Activated T-cell treated with anti-CD3 and anti-CD28 coated beads, Interleukin-2, amount 50 U/mL, for 4 hours (primary cell): Measurements from ENCODE around the gene SELPLG. TPM values are rescaled to one million over a fixed set of nuclear protein-coding genes. Genes with fewer than 3 reads are reported as not detected.
A peak's percentile ranks its signal among the peaks of the same experiment; 100 is the strongest.

Source experiments
- ATAC-seq, 2 donors: fragments of 200-7000 bp; cut with Tn5 transposase; one replicate each; pipeline ENCODE4 v1.10.0; 2021
- DNase-seq: peaks from one replicate; pipeline ENCODE4 v3.0.0-alpha.2; 2020
- H3K27me3 Mint-ChIP-seq: one replicate; pipeline ENCODE4 v1.8.0; 2021; ENCODE audit warnings: low read depth, mixed read lengths
- H3K36me3 Mint-ChIP-seq: one replicate; pipeline ENCODE4 v1.8.0; 2022; ENCODE audit warnings: mixed read lengths; ENCODE audit not compliant: insufficient read depth
- H3K4me1 Mint-ChIP-seq: one replicate; pipeline ENCODE4 v1.8.0; 2021; ENCODE audit warnings: low read depth, mixed read lengths
- H3K4me3 Mint-ChIP-seq: one replicate; pipeline ENCODE4 v1.8.0; 2021; ENCODE audit warnings: mild to moderate bottlenecking, moderate library complexity, mixed read lengths
- H3K9me3 Mint-ChIP-seq: one replicate; pipeline ENCODE4 v1.8.0; 2021; ENCODE audit warnings: mixed read lengths
- total RNA-seq, 3 donors: library from RNA; stranded (reverse); gene quantifications; one replicate each; pipeline ENCODE4 v1.2.1, GENCODE V29; 2021

The SELPLG gene, protein sequence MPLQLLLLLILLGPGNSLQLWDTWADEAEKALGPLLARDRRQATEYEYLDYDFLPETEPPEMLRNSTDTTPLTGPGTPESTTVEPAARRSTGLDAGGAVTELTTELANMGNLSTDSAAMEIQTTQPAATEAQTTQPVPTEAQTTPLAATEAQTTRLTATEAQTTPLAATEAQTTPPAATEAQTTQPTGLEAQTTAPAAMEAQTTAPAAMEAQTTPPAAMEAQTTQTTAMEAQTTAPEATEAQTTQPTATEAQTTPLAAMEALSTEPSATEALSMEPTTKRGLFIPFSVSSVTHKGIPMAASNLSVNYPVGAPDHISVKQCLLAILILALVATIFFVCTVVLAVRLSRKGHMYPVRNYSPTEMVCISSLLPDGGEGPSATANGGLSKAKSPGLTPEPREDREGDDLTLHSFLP
- total RNA-seq = 10 to 100 TPM; 16.8 to 19.0 (median 17.5) TPM

DNA sequence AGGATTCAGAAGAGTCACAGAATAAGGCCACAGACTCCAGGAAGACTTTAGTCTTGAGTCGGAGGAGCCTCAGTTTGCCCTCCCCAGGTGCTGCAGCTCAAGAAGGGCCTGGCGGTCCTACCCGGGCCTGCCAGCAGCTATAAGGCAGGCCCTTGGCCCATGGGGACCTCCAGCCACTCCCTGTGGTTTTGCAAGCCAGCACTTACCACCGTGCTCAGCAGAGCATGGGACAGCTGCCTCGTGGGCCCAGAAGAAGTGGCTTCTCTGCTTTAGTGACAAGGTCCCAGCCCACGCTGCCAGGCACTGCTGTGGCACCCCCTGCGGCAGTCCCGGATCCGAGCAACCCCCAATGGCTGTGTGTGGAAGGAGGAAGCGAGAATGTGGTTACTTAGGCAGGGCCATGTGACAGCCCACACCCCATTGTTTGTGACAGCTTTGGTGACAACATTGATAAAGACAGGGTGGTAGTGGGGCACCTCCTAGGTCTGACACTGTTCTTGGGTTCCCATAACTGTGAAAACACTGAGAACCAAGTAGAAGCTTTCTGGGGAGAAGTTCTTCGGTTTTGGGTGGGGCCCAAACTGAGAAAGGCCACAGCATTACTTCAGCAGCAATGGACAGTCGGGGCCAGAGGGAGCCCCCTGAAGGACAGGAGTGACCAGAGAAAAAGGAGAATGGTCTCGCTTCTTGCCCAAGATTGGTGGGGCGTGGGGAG, at the start of gene SELPLG:
Gene SELPLG (minus strand): TSS at position 361 of the 715 bp plus-strand sequence. CDS start 9,587 bp downstream, outside the sequence.
- peak; percentile 69 for ATAC-seq
- Mint-ChIP-seq H3K27me3 (no peaks in the 10 kb centered on the region), H3K4me3 (peak within 1 kb of the TSS; percentile 86), H3K36me3 (no peaks in the 10 kb centered on the region), H3K9me3 (no peaks in the 10 kb centered on the region), H3K4me1 (peaks cover 68% of the 10 kb centered on the region)
- peak; percentile 76 for DNase-seq

DNA sequence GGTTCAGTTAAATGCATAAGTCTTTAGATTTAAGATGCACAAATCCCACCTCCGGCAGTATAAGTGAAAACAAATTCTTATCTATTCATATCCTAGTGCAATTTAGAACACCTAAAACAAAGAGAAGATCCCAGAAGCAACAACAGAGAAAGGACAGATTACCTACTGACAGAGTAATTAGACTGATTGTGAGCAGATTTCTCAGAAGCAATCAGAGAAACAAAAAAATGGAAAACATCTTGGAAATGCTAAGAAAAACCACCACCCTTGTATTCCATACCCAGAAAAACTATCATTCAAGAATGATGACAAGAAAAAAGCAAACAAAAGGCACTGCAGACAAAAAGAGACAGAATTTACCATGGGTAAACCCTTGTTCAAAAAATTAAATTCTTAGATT, 47.6 kb upstream of the SELPLG start:
- H3K36me3 Mint-ChIP-seq = no peaks in the 10 kb centered on the region
- peaks cover 10% of the 10 kb centered on the region for H3K4me1 Mint-ChIP-seq
- H3K9me3 Mint-ChIP-seq = no peaks in the 10 kb centered on the region
- no peak overlapping the region for H3K4me3 Mint-ChIP-seq
- ATAC-seq (no peak), DNase-seq (no peak)
- no peaks in the 10 kb centered on the region for H3K27me3 Mint-ChIP-seq

DNA sequence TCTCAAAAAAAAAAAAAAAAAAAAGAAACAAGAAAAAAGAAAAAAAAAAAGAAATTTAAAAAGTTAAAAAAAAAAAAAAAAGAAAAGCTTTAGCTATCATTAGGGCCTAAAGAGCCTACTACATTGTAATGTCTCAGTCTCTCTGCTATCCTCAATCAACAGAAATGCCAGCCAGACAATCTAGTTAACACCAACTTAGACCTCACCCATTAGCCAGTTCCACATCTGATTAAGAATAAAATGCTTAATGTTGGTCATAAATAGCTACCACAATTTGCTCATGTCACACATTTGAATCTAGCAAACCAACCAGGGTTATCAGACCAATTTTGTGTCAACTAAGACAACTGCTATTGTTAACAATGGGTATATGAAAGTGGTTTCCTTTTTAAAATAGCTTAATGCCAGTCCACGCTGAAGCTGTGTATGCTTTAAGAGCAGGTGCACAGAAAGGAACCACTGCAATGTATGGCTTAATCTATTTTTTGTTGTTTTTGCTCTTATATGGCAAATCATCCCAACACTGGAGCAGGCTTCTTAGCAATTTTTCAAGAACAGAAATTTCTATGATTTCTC, 45.5 kb upstream of the SELPLG start:
- ATAC-seq = no peak
- no peaks in the 10 kb centered on the region for H3K9me3 Mint-ChIP-seq
- H3K36me3 Mint-ChIP-seq = peaks cover 7% of the 10 kb centered on the region
- H3K4me3 Mint-ChIP-seq = no peak overlapping the region
- H3K4me1 Mint-ChIP-seq = no peaks in the 10 kb centered on the region
- H3K27me3 Mint-ChIP-seq = no peaks in the 10 kb centered on the region
- DNase-seq = no peak

DNA sequence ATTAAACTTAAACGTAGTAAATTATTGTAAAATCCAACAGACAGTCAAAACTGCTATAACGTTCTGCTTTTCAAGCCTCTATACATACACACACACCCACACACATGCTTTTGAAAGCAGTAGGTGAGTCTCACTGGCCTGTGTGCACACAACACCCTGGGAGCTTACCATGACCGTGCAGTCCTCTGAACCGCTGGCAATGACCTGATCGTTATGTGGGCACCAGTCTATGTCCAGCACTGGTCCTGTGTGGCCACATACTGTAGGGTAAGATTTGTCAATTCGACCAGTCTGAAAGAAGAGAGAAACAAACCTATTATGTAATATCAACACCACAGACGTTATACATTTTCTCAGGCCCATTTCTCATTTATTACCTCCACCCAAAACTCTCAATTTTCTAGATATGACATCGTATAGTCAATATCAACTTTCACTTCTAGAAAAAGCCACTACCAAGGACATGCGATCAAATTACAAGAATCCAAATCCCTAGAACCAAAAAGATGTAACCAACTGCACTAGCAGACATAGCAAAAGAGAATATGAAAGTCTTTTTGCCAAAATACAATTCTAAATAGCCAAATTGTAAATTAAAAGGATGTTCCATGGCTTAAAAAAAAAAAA, 44.5 kb upstream of the SELPLG start:
- DNase-seq = no peak
- Mint-ChIP-seq H3K9me3 (no peaks in the 10 kb centered on the region), H3K36me3 (peaks cover 7% of the 10 kb centered on the region), H3K4me1 (no peaks in the 10 kb centered on the region), H3K27me3 (no peaks in the 10 kb centered on the region), H3K4me3 (no peak overlapping the region)
- no peak for ATAC-seq

DNA sequence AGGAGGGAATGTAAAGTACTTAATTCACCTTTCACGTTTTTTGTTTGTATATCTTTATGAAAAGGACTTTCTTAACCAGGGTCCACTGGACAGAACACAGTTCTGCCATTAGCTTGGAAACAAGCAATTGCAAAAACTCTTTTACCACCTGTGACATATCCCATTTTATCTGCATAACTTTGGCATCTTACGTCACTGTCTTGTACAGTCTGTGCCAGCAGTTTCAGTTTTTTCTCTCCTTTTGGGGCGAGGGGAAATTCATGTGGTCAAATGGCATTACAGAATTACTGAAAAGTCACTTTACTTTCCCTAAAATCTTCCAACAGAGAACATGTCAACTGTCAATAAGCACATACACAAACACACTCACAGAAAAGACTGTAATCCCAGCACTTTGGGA, 43.7 kb upstream of the SELPLG start:
- Mint-ChIP-seq H3K36me3 (peaks cover 7% of the 10 kb centered on the region), H3K27me3 (no peaks in the 10 kb centered on the region), H3K4me1 (no peaks in the 10 kb centered on the region), H3K9me3 (no peaks in the 10 kb centered on the region), H3K4me3 (no peak overlapping the region)
- DNase-seq = no peak
- ATAC-seq = no peak

DNA sequence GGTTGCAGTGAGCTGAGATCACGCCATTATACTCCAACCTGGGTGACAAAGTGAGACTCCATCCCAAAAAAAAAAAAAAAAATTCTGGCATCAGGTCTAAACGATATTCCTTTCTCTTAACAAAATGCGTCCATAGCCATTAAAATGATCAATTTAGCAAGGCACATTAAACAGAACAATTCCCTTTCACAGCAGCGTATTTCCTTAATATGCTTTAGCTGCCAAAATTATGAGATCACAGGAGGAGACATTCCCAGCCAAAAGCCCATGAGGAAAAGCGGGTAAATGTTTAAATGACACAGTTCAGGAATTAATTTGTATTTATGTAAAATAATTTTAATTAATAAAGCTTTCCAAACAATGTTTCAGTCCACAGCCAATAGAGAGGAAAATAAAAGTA, 43.0 kb upstream of the SELPLG start:
- no peak overlapping the region for H3K4me3 Mint-ChIP-seq
- H3K9me3 Mint-ChIP-seq = no peaks in the 10 kb centered on the region
- DNase-seq (no peak), ATAC-seq (no peak)
- H3K27me3 Mint-ChIP-seq = no peaks in the 10 kb centered on the region
- H3K4me1 Mint-ChIP-seq = no peaks in the 10 kb centered on the region
- H3K36me3 Mint-ChIP-seq = peaks cover 7% of the 10 kb centered on the region

DNA sequence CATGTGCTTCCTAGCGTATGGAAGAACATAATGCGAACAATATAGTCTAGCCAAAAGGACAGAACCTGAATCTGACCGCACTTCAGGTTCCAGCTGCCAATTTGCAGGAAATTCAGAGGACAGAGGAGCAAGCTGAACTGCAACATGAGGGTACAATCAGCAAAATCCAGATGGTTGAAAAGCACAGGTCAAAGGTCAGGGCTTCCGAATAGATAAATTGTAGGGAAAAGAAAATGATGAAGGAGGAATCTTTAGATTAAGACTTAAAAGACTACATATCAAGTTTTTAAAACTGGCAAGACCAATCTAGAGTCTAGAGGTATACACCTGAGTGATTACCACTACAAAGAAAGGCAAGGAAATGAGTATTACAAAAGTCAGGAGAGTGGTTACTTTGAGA, 42.1 kb upstream of the SELPLG start:
- Mint-ChIP-seq H3K36me3 (peaks cover 7% of the 10 kb centered on the region), H3K27me3 (no peaks in the 10 kb centered on the region), H3K4me3 (no peak overlapping the region), H3K9me3 (no peaks in the 10 kb centered on the region), H3K4me1 (no peaks in the 10 kb centered on the region)
- ATAC-seq = no peak
- DNase-seq = no peak

DNA sequence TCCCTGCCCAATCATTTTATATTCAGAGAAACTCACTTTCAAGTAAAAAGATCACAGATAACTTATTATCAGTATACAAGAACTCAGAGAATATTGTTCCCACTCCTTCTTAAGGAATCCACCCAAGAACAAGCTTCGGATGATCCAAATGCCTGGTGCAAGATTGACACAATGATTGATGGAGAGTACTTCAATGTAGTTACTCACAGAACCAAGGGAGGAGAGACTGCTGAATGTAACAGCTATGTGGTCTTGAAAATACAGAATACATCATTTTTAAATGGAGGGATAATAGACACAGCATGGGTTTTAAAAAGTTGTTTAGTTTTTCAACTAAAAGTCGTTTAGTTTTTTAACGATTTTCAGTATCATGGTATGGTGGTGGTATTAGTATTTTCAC, 38.4 kb upstream of the SELPLG start:
- Mint-ChIP-seq H3K9me3 (no peaks in the 10 kb centered on the region), H3K4me3 (no peak overlapping the region), H3K27me3 (no peaks in the 10 kb centered on the region), H3K36me3 (peaks cover 7% of the 10 kb centered on the region), H3K4me1 (no peaks in the 10 kb centered on the region)
- DNase-seq (no peak), ATAC-seq (no peak)

DNA sequence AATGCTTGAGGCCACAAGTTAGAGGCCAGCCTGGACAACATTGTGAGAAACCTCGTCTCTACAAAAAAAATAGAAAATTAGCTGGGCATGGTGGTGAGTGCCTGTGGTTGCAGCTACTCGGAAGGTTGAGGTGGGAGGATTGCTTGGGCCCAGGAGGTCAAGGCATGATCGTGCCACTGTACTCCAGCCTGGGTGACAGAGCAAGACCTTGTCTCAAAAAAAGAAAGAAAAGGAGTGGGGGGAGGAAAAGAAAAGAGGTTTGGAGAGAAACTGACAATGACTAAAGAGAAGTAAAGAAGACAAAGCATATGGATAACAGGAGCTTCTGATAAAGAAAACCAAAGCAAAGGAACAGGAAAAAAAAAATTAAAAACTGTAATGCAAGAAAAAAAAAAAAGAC, 37.4 kb upstream of the SELPLG start:
- Mint-ChIP-seq H3K4me3 (no peak overlapping the region), H3K27me3 (no peaks in the 10 kb centered on the region), H3K36me3 (peaks cover 7% of the 10 kb centered on the region), H3K9me3 (no peaks in the 10 kb centered on the region), H3K4me1 (no peaks in the 10 kb centered on the region)
- no peak for ATAC-seq
- no peak for DNase-seq

DNA sequence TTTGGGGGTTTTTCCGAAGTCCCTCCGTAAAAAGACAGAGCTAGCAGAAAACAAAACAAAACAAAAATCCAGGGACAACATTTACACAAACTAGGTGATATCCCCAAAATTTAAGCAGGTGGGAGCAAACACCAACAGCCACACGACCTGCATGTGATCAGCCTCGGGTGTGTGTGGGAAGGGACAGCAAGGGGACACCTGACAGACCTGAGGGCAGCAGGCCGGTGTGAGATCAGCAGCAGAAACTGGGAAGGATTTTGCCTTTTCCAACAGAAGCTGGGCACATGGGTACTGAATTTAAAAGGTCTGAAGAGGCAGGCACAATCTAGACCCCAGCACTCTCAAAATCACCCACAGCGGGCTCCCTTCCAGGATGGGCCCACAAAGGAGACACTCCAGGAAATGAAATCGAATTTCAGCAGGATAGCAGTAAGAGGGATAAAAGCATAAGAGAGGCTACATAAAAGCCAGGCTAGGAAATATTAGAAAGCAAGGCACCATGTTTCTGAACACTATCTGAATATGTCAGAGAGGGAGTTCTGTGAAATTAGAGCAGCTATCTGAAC, 36.5 kb upstream of the SELPLG start:
- no peaks in the 10 kb centered on the region for H3K9me3 Mint-ChIP-seq
- peaks cover 2% of the 10 kb centered on the region for H3K36me3 Mint-ChIP-seq
- H3K27me3 Mint-ChIP-seq = no peaks in the 10 kb centered on the region
- H3K4me3 Mint-ChIP-seq = no peak overlapping the region
- DNase-seq (no peak), ATAC-seq (no peak)
- no peaks in the 10 kb centered on the region for H3K4me1 Mint-ChIP-seq

DNA sequence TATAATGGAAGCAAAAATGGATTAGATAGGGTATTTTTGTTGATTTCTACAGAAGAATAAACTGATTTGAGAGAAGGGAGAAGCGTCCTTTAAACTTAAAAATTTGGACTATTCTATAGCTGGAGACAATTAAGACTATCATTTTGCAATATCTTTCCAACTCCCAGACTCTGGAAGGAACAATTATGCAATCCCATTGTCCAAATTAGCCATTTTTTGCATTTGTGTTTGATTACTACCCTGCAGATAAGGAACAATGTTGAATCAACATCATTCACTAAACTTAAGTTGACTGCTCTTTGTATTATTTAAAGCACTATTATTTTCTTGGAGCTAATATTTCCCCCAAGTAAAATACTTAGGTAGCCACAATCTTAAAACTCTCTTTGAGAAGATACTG, 34.8 kb upstream of the SELPLG start:
- no peaks in the 10 kb centered on the region for H3K9me3 Mint-ChIP-seq
- H3K27me3 Mint-ChIP-seq = no peaks in the 10 kb centered on the region
- no peaks in the 10 kb centered on the region for H3K36me3 Mint-ChIP-seq
- peaks cover 12% of the 10 kb centered on the region for H3K4me1 Mint-ChIP-seq
- no peak for DNase-seq
- no peak for ATAC-seq
- no peak overlapping the region for H3K4me3 Mint-ChIP-seq

DNA sequence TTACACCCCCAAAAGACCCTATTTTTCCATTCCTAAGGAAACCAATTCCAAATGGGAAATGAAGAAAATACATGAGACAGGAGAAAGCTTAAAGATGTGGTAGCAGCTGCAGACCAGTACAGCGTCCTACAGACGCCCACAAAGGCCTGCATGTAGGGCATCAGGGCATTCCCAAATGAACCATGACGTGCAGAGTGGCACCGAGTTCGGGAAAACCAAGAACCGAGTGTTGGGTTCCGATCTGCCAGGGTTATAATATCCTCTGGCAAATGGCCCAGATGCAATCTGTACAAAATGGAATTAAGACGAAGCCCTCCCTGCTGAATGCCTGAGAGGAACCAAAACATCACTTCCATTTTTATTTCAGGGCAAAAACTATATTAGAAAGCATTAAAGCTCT, 34.4 kb upstream of the SELPLG start:
- Mint-ChIP-seq H3K36me3 (no peaks in the 10 kb centered on the region), H3K27me3 (no peaks in the 10 kb centered on the region), H3K9me3 (no peaks in the 10 kb centered on the region), H3K4me3 (no peak overlapping the region), H3K4me1 (peaks cover 15% of the 10 kb centered on the region)
- ATAC-seq (no peak), DNase-seq (no peak)

DNA sequence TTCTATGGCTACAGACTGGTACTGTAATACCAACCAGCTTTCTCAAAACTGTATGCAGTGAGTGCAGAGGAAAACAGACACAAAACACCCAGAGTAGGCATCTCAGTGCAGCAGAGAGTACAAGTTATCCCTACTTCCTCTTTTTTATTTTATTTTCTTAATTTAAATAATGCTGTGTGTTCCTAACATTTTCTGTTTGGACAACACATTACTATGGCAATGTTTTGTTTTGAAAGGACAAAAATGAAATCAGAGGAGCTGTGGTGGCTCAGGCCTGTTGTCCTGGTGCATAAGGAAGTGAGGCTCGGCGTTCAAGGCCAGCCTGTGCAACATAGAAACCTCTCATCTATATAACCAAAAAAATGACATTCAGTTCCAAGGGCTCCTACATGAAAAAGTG, 33.7 kb upstream of the SELPLG start:
- Mint-ChIP-seq H3K4me1 (peaks cover 19% of the 10 kb centered on the region), H3K4me3 (no peak overlapping the region), H3K36me3 (no peaks in the 10 kb centered on the region), H3K27me3 (no peaks in the 10 kb centered on the region), H3K9me3 (no peaks in the 10 kb centered on the region)
- no peak for DNase-seq
- ATAC-seq = no peak

DNA sequence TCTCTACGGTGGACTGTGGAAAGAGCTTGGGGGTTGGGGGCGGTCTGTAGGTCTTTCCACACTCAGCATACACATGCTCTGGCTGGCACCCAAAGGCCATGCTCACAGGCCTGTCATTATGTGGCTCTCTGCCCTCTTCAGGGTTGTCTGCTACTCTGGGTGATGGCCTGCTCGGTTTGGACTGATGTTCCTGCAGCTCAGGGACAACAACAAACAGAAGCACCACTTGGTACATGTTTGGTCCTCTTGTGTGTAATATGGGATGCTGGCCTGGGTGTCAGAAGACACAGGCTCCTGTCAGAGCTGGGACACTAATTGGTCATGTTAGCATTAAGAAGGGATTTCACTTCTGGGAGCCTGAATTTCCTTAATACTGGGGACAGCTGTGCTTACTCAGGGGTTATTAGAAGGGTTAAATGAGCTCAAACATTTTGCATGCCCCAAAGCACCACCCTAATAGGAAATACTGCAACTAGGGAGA, 32.7 kb upstream of the SELPLG start:
- Mint-ChIP-seq H3K4me1 (peaks cover 19% of the 10 kb centered on the region), H3K27me3 (no peaks in the 10 kb centered on the region), H3K9me3 (no peaks in the 10 kb centered on the region), H3K36me3 (no peaks in the 10 kb centered on the region), H3K4me3 (no peak overlapping the region)
- DNase-seq (no peak), ATAC-seq (no peak)
